Measurements from ENCODE around the gene GRM4. TPM values are rescaled to one million over a fixed set of nuclear protein-coding genes. Genes with fewer than 3 reads are reported as not detected.

GRM4 gene
- total RNA-seq, 1 experiment from 2014 or later, result 5.6 TPM

GRCh38 chr6:34152806-34153520 lies 7.1 kb upstream of the GRM4 start:
- H2BK12ac ChIP-seq (ENCODE audit: insufficient read length, low read depth, low read length), result no peak overlapping the region
- no peaks in the 10 kb centered on the region for H3K79me1 ChIP-seq (ENCODE audit: insufficient read depth, low read depth, low read length, poor library complexity, severe bottlenecking)
- no peak overlapping the region for H3K27ac Mint-ChIP-seq
- H2BK120ac ChIP-seq (ENCODE audit: low read depth, low read length, poor library complexity, severe bottlenecking), result no peak overlapping the region
- H3K23ac ChIP-seq (ENCODE audit: insufficient read length, low read depth, low read length), result no peak overlapping the region
- no peak overlapping the region for H2AFZ ChIP-seq (ENCODE audit: low read length)
- TF ChIP-seq CTCF (conservative IDR thresholded peaks at IDR 0.05), result no peak
- H3K18ac ChIP-seq (ENCODE audit: insufficient read length, low read depth, low read length), result no peak overlapping the region
- no peak overlapping the region for H2BK5ac ChIP-seq (ENCODE audit: insufficient read length, low read length)
- no peak overlapping the region for H4K8ac ChIP-seq (replicated peaks; ENCODE audit: insufficient read length, low read depth, low read length)
- H3K4me1 ChIP-seq (ENCODE audit: insufficient read depth, low read length), result peaks cover 16% of the 10 kb centered on the region
- H2AK5ac ChIP-seq (ENCODE audit: insufficient read length, low read length), result no peak overlapping the region
- H3K4me2 ChIP-seq (ENCODE audit: insufficient read depth, insufficient read length, low read length), result no peak overlapping the region
- H2BK20ac ChIP-seq (ENCODE audit: low read depth, low read length, poor library complexity, severe bottlenecking), result no peak overlapping the region
- H3K9ac ChIP-seq (ENCODE audit: extremely low read depth, insufficient read length, low read length), result no peak overlapping the region
- H3K79me2 ChIP-seq (ENCODE audit: insufficient read depth, low read length), result no peaks in the 10 kb centered on the region
- peaks cover 82% of the 10 kb centered on the region for H3K27me3 Mint-ChIP-seq (ENCODE audit: low read depth)
- H4K5ac ChIP-seq (ENCODE audit: insufficient read length, low read depth, low read length), result no peak overlapping the region
- peaks cover 40 to 48% of the 10 kb centered on the region in 2 experiments for H3K4me1 Mint-ChIP-seq
- H3K9me3 Mint-ChIP-seq, result no peaks in the 10 kb centered on the region; a peak in 3 of 5 replicates
- H3K4me3 Mint-ChIP-seq, result peak overlapping the region in 1 of 2 experiments; percentile 47; a peak in 2 of 5 replicates
- H4K91ac ChIP-seq (ENCODE audit: insufficient read length, low read depth, low read length), result no peak overlapping the region
- no peak overlapping the region for H2BK15ac ChIP-seq (ENCODE audit: low read depth, low read length)
- H3K56ac ChIP-seq (ENCODE audit: insufficient read length, low read depth, low read length), result no peak overlapping the region
- no peaks in the 10 kb centered on the region for H4K20me1 ChIP-seq (ENCODE audit: control insufficient read depth, insufficient read depth, insufficient read length)
- H3K36me3 Mint-ChIP-seq (ENCODE audit: insufficient read depth in 1 of 3, low read depth in 3 of 3), result no peaks in the 10 kb centered on the region; a peak in 1 of 7 replicates
- H3K14ac ChIP-seq (ENCODE audit: insufficient read depth, low read length), result no peak overlapping the region
- no CpG with 5 or more reads among the region's 10 CpGs for WGBS (ENCODE audit: extremely low coverage, insufficient read length, low lambda C conversion rate)
- H3K23me2 ChIP-seq (ENCODE audit: insufficient read length, low read depth, low read length, poor library complexity, severe bottlenecking), result peaks cover 4% of the 10 kb centered on the region
- no peak for DNase-seq
- peaks cover 7% of the 10 kb centered on the region; the same call in 1 of the 2 replicates for H3K27me3 ChIP-seq (ENCODE audit: insufficient read depth, low read length)
- no peak overlapping the region for H3K4ac ChIP-seq (ENCODE audit: low read depth, low read length)
- no peak overlapping the region for H3T11ph ChIP-seq (ENCODE audit: low read length)
- no peaks in the 10 kb centered on the region for H3K9me3 ChIP-seq (ENCODE audit: control insufficient read depth, low read depth, low read length)
- no peak overlapping the region for H3K27ac ChIP-seq (ENCODE audit: insufficient read length, low read depth, low read length)

Measured in H9 (cell line).